Chondrocyte (in vitro differentiated cells): Measurements from ENCODE around the gene AP1B1. TPM values are rescaled to one million over a fixed set of nuclear protein-coding genes. Genes with fewer than 3 reads are reported as not detected.
A peak's percentile ranks its signal among the peaks of the same experiment; 100 is the strongest.

Experiments
- DNase-seq: peaks from one replicate; pipeline ENCODE4 v3.0.0; 2021; ENCODE audit warnings: mixed read lengths, low spot score
- H3K27ac Mint-ChIP-seq: one replicate; pipeline ENCODE4 v1.8.0; 2021; ENCODE audit warnings: mild to moderate bottlenecking, moderate library complexity, mixed read lengths; ENCODE audit not compliant: unreplicated experiment
- H3K27me3 Mint-ChIP-seq: 2 replicates; pipeline ENCODE4 v1.8.0; 2021; ENCODE audit warnings: low read depth, mixed read lengths
- H3K36me3 Mint-ChIP-seq: 2 replicates; pipeline ENCODE4 v1.8.0; 2021; ENCODE audit warnings: low read depth, mixed read lengths
- H3K4me1 Mint-ChIP-seq: 2 replicates; pipeline ENCODE4 v1.8.0; 2021; ENCODE audit warnings: low read depth, mild to moderate bottlenecking, mixed read lengths
- H3K4me3 Mint-ChIP-seq: one replicate; pipeline ENCODE4 v1.8.0; 2021; ENCODE audit warnings: mild to moderate bottlenecking, moderate library complexity, mixed read lengths; ENCODE audit not compliant: unreplicated experiment
- H3K9me3 Mint-ChIP-seq: 2 replicates; pipeline ENCODE4 v1.8.0; 2021; ENCODE audit warnings: low read depth, mixed read lengths
- CTCF ChIP-seq: fragments of 200-600 bp; sonication (generic); IDR thresholded peaks from 2 replicates; pipeline ENCODE4 v1.5.0; 2021; ENCODE audit warnings: antibody characterized with exemption, mild to moderate bottlenecking, moderate library complexity
- microRNA-seq: library from miRNA; unstranded; fragments of <30 nt; microRNA quantifications from one replicate; pipeline ENCODE4 v1.2.0, GENCODE V29; 2020; ENCODE audit warnings: borderline number of aligned reads
- total RNA-seq: library from RNA; stranded (reverse); gene quantifications from 3 replicates; pipeline ENCODE4 v1.2.1, GENCODE V29; 2021

Gene AP1B1
- total RNA-seq, 1 donor from 2014 or later = 42.0 TPM

GRCh38 chr22:29290061-29290460, 98.3 kb downstream of the AP1B1 start:
- Mint-ChIP-seq H3K9me3 (no peaks in the 10 kb centered on the region), H3K4me3 (no peak overlapping the region), H3K27me3 (no peaks in the 10 kb centered on the region), H3K4me1 (no peaks in the 10 kb centered on the region), H3K36me3 (peaks cover 44% of the 10 kb centered on the region), H3K27ac (no peak overlapping the region)
- DNase-seq = no peak
- no peak for TF ChIP-seq CTCF

GRCh38 chr22:29288837-29289236, 99.5 kb downstream of the AP1B1 start:
- Mint-ChIP-seq H3K27me3 (no peaks in the 10 kb centered on the region), H3K4me3 (no peak overlapping the region), H3K27ac (no peak overlapping the region), H3K9me3 (no peaks in the 10 kb centered on the region), H3K4me1 (no peaks in the 10 kb centered on the region), H3K36me3 (peaks cover 48% of the 10 kb centered on the region)
- no peak for DNase-seq
- no peak for TF ChIP-seq CTCF

- Mint-ChIP-seq H3K4me3 (no peak overlapping the region), H3K27ac (no peak overlapping the region), H3K36me3 (peaks cover 42% of the 10 kb centered on the region), H3K4me1 (no peaks in the 10 kb centered on the region), H3K9me3 (no peaks in the 10 kb centered on the region), H3K27me3 (no peaks in the 10 kb centered on the region)
- TF ChIP-seq CTCF = no peak
- DNase-seq = no peak
Measured at GRCh38 chr22:29284196-29284595, 104.2 kb downstream of the AP1B1 start.

GRCh38 chr22:29277927-29278326, 110.4 kb downstream of the AP1B1 start:
- no peak overlapping the region for H3K4me3 Mint-ChIP-seq
- no peak for DNase-seq
- TF ChIP-seq CTCF = no peak
- no peaks in the 10 kb centered on the region for H3K9me3 Mint-ChIP-seq
- H3K27me3 Mint-ChIP-seq = no peaks in the 10 kb centered on the region
- peaks cover 46% of the 10 kb centered on the region for H3K36me3 Mint-ChIP-seq
- peaks cover 36% of the 10 kb centered on the region for H3K4me1 Mint-ChIP-seq
- no peak overlapping the region for H3K27ac Mint-ChIP-seq

Small RNA genes lying within 50 kb of the gene (microRNA-seq; reads per million reads assigned to microRNA genes)
- gene MIR3653 = 11.1 reads per million, percentile 24 among the genes with 10 or more reads in this experiment

Other genes starting within 250 kb of the AP1B1 start
- 0.33 to 0.41 TPM in 2 of 3 replicates, not detected in the other for gene EMID1, start 182.7 kb downstream of the AP1B1 start, total RNA-seq
- gene RHBDD3, start 120.6 kb downstream of the AP1B1 start, total RNA-seq = 29.5 to 37.6 TPM (median 30.9 TPM) in 3 replicates
- 139 to 205 TPM (median 144 TPM) in 3 replicates for gene EWSR1, start 120.3 kb downstream of the AP1B1 start, total RNA-seq
- 34.5 to 35.6 TPM (median 34.8 TPM) in 3 replicates for gene GAS2L1, start 81.9 kb downstream of the AP1B1 start, total RNA-seq
- 0.27 to 1.2 TPM (median 0.31 TPM) in 3 replicates for gene RASL10A, start 72.9 kb downstream of the AP1B1 start, total RNA-seq
- gene RFPL1, start 50.0 kb upstream of the AP1B1 start, total RNA-seq = not detected in 3 replicates
- 2.8 to 3.5 TPM (median 2.9 TPM) in 3 replicates for gene NEFH, start 91.6 kb upstream of the AP1B1 start, total RNA-seq
- gene THOC5, start 165.2 kb upstream of the AP1B1 start, total RNA-seq = 40.0 to 45.1 TPM (median 42.9 TPM) in 3 replicates
- gene NIPSNAP1, start 192.5 kb upstream of the AP1B1 start, total RNA-seq = 33.4 to 40.8 TPM (median 35.3 TPM) in 3 replicates
- 73.0 to 90.9 TPM (median 75.0 TPM) in 3 replicates for gene NF2, start 215.1 kb upstream of the AP1B1 start, total RNA-seq